Measurements from ENCODE around the gene GPRC5C.
"Not testable (repeated sequence)": the region's sequence is repeated elsewhere in the genome, so short reads cannot be mapped to it uniquely, and the experiment has no call there.

The GPRC5C gene

DNA sequence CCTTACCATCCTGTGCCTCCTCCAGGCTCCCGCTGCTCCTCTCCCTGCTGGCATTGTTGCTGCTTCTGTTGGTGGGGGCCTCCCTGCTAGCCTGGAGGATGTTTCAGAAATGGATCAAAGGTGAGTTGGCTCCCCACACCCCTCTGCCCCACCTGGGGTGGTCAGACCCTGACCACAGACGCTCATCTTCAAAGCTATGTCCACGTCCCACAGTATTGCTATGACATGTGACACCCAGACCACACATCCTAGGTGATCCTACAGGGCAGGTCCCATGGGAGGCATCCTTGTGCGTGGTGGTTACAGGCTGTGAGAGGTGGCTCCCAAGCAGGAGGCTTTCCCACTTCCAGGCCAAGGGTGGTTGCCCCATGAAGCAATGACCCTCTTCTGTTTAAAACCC, 45.5 kb downstream of the GPRC5C start:
- no peak for DNase-seq

DNA sequence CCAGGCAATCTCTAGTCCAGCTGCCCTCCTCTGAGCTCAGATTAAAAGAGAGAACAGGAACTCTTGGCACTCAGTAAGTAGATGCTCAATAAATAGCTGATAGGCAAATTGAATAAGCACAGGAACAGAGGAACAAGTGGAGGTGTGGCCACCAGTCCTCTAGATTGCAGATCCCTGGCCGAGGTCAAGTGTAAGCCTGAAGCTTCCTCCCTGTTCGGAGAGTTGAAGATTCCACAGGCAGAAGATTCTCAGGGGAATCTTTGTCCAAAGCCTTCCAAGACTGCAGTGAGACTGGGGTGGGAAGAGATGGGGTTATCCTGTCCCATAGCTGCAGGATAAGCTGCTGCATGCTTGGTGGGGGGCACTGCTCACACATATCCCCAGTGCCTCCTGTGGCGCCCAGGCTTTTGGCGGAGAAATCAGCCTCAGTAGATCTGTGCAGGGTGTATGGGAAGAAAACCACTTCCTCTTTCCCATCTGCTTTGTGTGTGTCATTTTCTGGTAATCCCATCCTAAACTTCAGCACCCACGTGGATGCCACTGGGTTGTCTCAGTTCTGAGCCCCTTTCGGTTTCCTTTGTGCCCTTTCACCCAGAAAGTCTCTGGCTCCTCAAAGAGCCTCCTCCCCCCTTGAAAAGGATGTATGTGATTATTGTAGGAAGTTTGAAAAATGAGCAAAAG, 46.7 kb downstream of the GPRC5C start:
- peak; percentile 93 for DNase-seq

- no peak for DNase-seq
Observed at GRCh38 chr17:74480290-74480689, 48.4 kb downstream of the GPRC5C start.

DNA sequence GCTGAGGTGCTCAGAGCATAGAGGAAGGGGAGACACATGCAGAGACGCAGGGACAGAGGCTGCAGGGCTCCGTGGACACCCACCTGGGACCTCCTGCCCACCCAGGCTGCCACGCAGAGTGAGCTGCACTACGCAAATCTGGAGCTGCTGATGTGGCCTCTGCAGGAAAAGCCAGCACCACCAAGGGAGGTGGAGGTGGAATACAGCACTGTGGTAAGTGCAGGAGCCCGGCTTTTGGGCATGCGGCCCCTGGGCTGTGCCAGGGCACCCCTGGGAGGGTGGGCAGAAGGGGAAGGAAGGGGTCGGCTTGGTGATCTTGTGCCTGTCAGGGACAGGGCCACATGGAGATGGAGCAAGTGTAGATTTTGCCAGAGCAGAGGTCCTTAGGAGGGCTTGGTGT, 49.7 kb downstream of the GPRC5C start:
- DNase-seq: no peak

DNA sequence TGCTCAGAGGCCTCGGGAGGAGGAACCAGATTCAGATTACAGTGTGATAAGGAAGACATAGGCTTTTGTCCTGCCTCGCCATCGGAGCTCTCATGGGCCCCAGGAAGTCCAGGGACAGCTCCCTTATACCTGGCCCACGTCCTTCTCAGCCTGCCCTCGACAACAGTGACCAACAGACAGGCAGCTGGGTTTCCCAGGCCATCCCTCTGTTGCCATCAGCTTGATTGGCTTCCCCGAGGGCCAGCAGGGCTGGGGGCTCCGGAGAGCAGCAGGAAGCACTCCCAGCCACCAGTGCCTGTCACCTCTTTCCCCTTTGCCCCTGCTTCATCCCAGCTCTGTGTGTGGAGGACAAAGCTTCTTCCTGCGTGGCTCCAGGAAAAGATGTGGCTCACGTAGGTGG, 52.2 kb downstream of the GPRC5C start:
- no peak for DNase-seq

- no peak for DNase-seq
Observed at GRCh38 chr17:74485022-74485743, 53.3 kb downstream of the GPRC5C start.

DNA sequence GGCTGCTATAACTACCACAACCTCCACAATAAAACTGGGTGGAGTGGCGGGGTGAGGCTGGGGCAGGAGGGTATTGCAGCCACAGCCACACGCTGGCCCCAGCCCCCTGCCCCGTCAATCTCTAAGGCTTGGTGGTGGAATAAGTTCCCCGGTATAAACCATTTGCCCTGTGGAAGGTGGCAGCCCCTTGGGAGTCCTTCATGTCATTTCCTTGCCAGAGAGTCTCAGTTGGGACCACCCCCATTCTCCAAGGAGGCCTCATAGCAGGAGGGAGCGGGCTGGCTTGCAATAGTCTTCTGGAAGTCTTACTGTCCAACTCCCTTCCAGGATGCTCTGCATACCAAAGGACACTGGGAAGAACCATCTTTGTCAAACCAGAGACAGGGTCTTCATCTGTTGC, 54.0 kb downstream of the GPRC5C start:
- DNase-seq: no peak

DNA sequence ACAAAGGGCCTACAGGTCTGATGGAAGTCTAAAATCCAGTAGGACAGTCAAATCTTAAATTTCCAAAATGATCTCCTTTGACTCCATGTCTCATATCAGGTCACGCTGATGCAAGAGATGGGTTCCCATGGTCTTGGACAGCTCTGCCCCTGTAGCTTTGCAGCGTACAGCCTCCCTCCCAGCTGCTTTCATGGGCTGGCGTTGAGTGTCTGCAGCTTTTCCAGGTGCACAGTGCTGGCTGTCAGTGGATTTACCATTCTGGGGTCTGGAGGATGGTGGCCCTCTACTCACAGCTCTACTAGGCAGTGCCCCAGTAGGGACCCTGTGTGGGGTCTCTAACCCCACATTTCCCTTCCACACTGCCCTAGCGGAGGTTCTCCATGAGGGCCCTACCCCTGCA, 56.4 kb downstream of the GPRC5C start:
- not testable (repeated sequence) for DNase-seq

GRCh38 chr17:74490716-74491115, 58.8 kb downstream of the GPRC5C start:
- DNase-seq: no peak

GRCh38 chr17:74491626-74492025, 59.7 kb downstream of the GPRC5C start:
- DNase-seq: peak; percentile 74 to 92

- DNase-seq: peak; percentile 68 to 91
Observed at GRCh38 chr17:74493331-74493833, 61.5 kb downstream of the GPRC5C start.
